Retinal pigment epithelial cell (primary cell): ENCODE results near the gene MAGEB5.
"Not testable (repeated sequence)": the region's sequence is repeated elsewhere in the genome, so short reads cannot be mapped to it uniquely, and the experiment has no call there.

Experiments used
- DNase-seq: peaks from one replicate; pipeline ENCODE4 v3.0.0-alpha.2; 2010; ENCODE audit warnings: low read depth
- H3K4me3 ChIP-seq: 2 replicates; pipeline ENCODE4 v1.5.1; 2011; ENCODE audit warnings: mild to moderate bottlenecking, low read length, control low read depth, moderate library complexity
- TF ChIP-seq, protein P1 (sequence below): conservative IDR thresholded peaks from 2 replicates; pipeline ENCODE4 v1.5.1; 2011; ENCODE audit warnings: low read depth, low read length, control low read depth, inconsistent platforms

MAGEB5 gene, protein sequence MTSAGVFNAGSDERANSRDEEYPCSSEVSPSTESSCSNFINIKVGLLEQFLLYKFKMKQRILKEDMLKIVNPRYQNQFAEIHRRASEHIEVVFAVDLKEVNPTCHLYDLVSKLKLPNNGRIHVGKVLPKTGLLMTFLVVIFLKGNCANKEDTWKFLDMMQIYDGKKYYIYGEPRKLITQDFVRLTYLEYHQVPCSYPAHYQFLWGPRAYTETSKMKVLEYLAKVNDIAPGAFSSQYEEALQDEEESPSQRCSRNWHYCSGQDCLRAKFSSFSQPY

GRCh38 chrX:26215869-26216268 lies at the start of gene MAGEB5:
MAGEB5 (plus strand) TSS chrX:26216169; CDS start chrX:26217302, 1,133 bp downstream.
- TF ChIP-seq, protein P1, sequence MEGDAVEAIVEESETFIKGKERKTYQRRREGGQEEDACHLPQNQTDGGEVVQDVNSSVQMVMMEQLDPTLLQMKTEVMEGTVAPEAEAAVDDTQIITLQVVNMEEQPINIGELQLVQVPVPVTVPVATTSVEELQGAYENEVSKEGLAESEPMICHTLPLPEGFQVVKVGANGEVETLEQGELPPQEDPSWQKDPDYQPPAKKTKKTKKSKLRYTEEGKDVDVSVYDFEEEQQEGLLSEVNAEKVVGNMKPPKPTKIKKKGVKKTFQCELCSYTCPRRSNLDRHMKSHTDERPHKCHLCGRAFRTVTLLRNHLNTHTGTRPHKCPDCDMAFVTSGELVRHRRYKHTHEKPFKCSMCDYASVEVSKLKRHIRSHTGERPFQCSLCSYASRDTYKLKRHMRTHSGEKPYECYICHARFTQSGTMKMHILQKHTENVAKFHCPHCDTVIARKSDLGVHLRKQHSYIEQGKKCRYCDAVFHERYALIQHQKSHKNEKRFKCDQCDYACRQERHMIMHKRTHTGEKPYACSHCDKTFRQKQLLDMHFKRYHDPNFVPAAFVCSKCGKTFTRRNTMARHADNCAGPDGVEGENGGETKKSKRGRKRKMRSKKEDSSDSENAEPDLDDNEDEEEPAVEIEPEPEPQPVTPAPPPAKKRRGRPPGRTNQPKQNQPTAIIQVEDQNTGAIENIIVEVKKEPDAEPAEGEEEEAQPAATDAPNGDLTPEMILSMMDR, result no peak

DNA sequence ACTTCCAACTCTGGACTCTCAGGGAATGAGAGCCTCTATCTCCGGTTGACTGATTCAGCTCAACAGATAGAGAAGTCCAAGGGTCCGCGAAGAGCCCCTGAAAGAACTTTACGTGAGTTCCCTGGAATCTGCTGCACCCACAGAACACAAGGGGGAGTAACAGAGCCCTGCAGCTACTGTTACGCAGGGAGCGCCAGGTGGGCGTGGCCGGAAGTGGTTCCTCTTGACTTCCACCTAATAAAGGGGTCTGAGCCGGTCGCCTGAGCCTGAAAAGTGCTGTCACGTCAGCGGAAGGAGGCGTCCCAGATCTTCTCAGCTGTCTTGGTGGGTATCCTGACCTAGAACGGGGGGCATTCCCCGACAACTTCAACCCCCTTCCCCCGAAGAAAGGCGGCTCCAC lies 23.8 kb upstream of the MAGEB5 start, which contains the start of gene MAGEB6:
MAGEB6 (plus strand) TSS at position 237 of the 400 bp plus-strand sequence. CDS start 1,407 bp downstream, outside the sequence.
- TF ChIP-seq, protein P1, result no peak
- H3K4me3 ChIP-seq, result no peak within 1 kb of the TSS
- DNase-seq, result no peak

More at GRCh38 chrX:26215869-26216268, at the start of gene MAGEB5:
- no peak for DNase-seq
- no peak within 1 kb of the TSS for H3K4me3 ChIP-seq

- DNase-seq, result no peak
- TF ChIP-seq, protein P1, result no peak
- no peak overlapping the region for H3K4me3 ChIP-seq
Measured at GRCh38 chrX:26203561-26203960, 12.4 kb upstream of the MAGEB5 start.

DNA sequence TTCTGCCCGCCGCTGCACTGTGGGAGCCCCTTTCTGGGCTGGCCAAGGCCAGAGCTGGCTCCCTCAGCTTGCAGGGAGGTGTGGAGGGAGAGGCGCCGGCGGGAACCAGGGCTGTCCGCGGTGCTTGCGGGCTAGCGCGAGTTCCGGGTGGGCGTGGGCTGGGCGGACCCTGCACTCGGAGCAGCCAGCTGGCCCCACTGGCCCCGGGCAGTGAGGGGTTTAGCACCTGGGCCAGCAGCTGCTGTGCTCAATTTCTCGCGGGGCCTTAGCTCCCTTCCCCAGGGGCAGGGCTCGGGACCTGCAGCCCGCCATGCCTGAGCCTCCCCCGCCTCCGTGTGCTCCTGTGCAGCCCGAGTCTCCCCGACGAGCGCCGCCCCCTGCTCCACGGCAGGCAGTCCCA lies 11.3 kb upstream of the MAGEB5 start:
- H3K4me3 ChIP-seq, DNase-seq: not testable (repeated sequence)

GRCh38 chrX:26208012-26208411 lies 8.0 kb upstream of the MAGEB5 start:
- TF ChIP-seq, protein P1, result no peak
- no peak for DNase-seq

DNA sequence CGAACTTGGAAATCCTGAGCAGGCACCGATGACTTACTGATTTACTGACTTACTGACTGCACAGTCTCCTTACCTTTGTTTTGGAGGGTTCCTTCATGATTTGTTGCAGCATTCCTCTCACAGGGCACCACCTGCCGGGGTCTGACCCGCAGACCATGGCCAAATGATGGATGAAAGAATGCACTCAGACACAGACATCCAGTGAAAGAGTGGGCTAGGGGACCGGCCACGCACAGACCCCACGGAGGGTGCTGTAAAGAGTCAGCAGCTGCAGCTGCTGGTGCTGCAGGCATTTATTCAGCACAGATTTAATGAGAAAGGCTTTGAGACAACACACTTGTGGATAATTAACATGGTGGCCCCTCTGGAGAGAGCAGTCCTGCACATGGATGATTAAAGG lies 3.4 kb downstream of the MAGEB5 start:
- H3K4me3 ChIP-seq, result no peak overlapping the region
- TF ChIP-seq, protein P1, result no peak
- DNase-seq, result no peak

More at GRCh38 chrX:26208012-26208411, 8.0 kb upstream of the MAGEB5 start:
- H3K4me3 ChIP-seq, result no peak overlapping the region

- TF ChIP-seq, protein P1, result no peak
- no peak overlapping the region for H3K4me3 ChIP-seq
- DNase-seq, result no peak
Measured at GRCh38 chrX:26234177-26234576, 18.2 kb downstream of the MAGEB5 start.
